Astrocyte of the hippocampus (primary cell): ENCODE results near the gene ODAD4.
"Not testable (repeated sequence)": the region's sequence is repeated elsewhere in the genome, so short reads cannot be mapped to it uniquely, and the experiment has no call there.

ENCODE experiments used
- DNase-seq: peaks from one replicate; pipeline ENCODE4 v3.0.0; 2011; ENCODE audit warnings: low read depth, low spot score

Gene ODAD4

DNA sequence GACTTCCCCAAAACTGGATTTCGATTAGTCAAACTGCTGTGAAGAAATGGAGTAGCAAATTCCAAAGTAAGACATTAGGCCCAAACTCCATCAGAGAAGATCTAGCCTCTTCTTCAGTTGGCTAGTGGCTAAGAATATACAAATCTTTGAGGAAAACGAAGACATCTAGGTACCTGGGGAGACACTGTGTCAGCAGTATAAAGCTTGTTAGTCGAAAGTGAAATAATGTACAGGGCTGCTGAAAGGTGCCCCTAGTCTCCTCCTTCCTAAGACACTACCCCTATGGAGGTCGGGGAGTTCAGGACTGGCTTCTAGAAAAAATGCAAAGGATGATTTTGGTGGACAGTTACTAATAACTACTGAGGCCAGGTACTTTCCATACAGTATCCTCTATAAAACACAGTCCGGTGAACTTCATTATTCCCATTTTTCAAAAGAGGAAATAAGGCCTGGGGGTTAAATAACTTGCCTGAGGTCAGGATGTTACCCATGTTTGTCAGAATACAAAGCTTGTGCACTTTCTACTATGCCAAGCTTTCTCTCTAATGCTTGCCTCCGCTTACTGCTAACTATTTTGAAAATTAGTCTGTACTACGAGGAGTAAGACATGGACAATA, 71.9 kb downstream of the ODAD4 start:
- no peak for DNase-seq

DNA sequence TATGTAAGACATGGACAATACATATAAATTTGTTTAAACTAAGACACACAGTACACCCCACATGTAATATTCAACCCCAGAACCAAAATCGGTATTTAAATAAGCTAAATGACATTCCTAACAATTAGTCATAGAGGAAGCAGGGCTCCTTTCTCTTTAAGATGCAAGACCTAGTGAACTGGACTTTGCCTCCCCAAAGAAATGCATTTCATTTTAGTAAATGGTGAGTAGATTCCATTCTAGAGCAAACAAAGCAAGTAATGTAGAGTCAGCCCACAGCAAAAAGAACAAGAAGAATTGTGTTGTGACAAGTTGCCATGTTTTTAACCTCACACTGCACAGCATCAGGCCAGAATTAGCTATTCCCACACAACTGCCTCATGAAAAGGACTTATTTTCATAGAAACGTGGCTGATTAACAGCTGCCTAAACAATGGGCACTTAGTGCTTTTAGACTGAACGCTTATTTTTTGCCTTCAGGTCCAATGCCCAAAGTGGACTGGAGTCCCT, 72.4 kb downstream of the ODAD4 start:
- DNase-seq: peak; percentile 88

DNA sequence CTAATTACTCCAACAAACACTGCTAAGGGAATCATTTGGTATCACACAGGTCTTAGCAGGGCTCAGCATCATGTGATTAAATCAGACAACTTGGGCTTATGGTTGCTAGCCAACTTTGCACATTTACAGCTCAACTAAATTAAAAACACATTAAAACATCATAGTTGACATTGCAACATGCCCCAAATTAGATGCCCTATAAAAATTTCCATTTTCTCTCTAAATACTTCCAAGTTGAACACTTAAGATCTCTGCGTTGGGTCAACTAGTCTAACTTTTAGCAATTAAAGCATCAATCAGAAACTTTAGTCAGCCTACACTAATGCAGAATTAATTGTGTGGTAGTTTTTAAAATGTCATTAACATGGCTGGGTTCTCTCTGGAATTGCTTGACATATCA, 74.7 kb downstream of the ODAD4 start:
- DNase-seq: no peak

DNA sequence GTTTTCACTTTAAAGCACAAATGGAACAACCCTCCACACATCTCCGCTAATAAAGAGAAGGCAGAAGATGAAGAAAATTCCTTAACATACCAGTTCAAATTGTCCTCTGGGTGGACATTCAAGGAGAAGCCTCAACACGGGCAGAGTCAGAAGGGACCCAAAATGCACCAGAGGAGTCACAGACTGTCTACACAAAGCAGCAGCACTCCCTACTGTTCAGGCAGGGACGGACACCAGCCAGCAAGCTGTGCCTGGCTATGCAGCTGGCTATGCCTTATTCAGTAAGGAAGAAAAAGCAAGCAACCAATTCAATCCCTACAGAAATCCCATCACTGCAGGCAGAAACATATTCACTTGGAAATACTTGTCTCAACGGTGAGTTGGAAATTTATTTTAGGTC, 78.8 kb downstream of the ODAD4 start:
- no peak for DNase-seq

DNA sequence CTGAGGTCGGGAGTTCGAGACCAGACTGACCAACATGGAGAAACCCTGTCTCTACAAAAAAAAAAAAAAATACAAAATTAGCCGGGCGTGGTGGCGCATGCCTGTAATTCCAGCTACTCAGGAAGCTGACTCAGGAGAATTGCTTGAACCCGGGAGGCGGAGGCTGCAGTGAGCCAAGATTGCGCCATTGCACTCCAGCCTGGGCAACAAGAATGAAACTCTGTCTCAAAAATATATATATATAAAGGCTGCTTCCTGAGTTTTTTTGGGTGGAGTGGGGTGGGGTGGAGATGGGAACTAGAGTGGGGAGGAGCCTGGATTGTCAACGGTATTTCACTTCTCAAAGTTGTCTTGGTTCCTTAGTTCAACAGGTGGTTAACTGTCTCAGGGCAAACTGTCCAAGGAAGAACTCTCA, 79.9 kb downstream of the ODAD4 start:
- DNase-seq: not testable (repeated sequence)

DNA sequence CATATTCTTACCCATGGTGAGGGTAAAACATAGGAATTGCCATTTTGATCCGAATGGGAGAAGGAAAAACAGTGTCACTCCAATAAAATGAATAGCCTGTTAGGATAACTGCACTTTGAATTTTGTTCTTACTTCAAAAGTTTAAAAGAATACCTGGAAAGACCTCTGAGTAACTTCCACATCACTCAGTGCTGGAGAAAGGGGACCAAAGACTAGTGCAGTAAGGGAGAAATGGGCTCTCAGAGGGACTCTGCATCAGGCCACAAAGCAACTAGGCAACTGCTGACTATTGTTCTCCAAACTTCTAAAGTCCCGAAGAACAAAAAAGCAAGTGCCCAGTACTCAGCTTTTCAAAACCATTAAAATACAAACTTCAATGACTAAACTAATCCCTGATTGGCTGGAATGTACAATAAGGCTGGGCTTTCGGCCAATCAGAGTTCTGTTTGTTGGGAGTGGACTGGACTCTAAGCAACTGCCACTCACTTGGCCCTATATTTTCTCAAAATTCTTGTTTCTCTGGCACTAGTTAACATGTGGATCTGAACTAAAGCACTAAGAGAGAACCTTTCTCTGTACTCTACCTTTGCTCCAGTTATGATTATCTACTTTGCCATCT, 80.6 kb downstream of the ODAD4 start:
- peak; percentile 48 for DNase-seq

DNA sequence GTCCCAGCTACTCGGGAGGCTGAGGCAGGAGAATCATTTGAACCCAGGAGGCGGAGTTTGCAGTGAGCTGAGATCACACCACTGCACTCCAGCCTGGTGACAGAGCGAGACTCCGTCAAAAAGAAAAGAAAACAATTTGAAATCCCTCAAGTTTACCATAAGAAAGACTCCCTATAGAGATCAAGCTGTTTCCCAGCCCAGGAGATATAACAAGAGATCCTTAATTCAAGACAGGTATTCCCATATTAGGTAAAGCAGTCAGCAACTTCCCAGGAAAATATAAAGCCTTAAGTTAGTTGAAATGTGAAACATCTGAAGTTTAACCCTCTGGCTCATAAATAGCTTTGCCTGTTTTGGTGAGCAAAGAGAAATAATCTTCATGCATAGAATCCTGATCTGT, 81.9 kb downstream of the ODAD4 start:
- not testable (repeated sequence) for DNase-seq

DNA sequence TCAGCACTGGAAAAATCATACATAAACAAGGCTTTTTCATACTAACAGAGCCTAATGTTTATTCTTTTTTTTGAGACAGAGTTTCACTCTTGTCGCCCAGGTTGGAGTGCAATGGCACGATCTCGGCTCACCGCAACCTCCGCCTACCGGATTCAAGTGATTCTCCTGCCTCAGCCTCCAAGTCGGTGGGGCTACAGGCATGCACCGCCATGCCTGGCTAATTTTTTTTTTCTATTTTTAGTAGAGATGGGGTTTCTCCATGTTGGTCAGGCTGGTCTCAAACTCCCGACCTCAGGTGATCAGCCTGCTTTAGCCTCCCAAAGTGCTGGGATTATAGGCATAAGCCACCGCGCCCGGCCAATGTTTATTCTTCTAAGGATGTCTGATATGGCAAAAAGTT, 83.3 kb downstream of the ODAD4 start:
- not testable (repeated sequence) for DNase-seq
